ENCODE data around the gene ANXA2. TPM values are rescaled to one million over a fixed set of nuclear protein-coding genes. Genes with fewer than 3 reads are reported as not detected.

Gene ANXA2
- total RNA-seq, 2 experiments from 2014 or later = 26.5 to 43.4 TPM

DNA sequence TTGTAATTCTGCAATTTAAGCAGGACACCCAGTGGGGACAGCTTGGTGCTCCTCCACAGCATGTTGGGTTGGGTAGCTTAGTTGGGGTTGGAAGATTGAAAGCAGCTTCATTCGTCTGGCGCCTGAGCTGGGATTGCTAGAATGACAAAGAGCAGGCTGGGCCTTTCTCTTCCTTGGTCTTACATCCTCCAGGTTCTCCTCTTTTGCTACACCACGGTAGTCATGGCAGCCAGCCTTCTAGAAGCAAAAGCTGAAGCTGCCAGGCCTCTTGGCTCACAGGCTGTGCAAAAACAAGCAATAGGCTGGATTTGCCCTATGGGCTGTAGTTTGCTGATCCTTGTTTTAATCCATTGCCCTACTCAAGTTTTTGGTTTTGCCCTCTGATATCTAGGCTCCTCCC, 3.2 kb upstream of the ANXA2 start:
- Histone ChIP-seq H3K79me2 (ENCODE audit: insufficient read depth, low read depth, low read length) (no peaks in the 10 kb centered on the region), H3K9me2 (ENCODE audit: insufficient read depth, low read length) (no peaks in the 10 kb centered on the region), H3K4me1 (ENCODE audit: insufficient read depth, low read length, poor library complexity, severe bottlenecking) (no peaks in the 10 kb centered on the region), H3K27ac (ENCODE audit: low read depth, low read length, poor library complexity, severe bottlenecking) (no peak overlapping the region), H3K4me2 (ENCODE audit: low read length) (no peak overlapping the region), H2AFZ (ENCODE audit: low read length) (no peak overlapping the region), H3K4me3 (ENCODE audit: low read depth, low read length, poor library complexity, severe bottlenecking) (no peak overlapping the region), H3K36me3 (ENCODE audit: insufficient read depth, low read length) (no peaks in the 10 kb centered on the region), H3K9me3 (ENCODE audit: low read length) (no peaks in the 10 kb centered on the region), H4K20me1 (ENCODE audit: insufficient read depth, low read length) (no peaks in the 10 kb centered on the region)
- ChIA-PET CTCF (ENCODE audit: unreplicated experiment) (no interaction called here), POLR2A (no interaction called here)
- no peak for TF ChIP-seq EZH2phosphoT487 (IDR thresholded peaks at IDR 0.05; ENCODE audit: borderline replicate concordance, low read depth, low read length)
- TF ChIP-seq, protein P1, sequence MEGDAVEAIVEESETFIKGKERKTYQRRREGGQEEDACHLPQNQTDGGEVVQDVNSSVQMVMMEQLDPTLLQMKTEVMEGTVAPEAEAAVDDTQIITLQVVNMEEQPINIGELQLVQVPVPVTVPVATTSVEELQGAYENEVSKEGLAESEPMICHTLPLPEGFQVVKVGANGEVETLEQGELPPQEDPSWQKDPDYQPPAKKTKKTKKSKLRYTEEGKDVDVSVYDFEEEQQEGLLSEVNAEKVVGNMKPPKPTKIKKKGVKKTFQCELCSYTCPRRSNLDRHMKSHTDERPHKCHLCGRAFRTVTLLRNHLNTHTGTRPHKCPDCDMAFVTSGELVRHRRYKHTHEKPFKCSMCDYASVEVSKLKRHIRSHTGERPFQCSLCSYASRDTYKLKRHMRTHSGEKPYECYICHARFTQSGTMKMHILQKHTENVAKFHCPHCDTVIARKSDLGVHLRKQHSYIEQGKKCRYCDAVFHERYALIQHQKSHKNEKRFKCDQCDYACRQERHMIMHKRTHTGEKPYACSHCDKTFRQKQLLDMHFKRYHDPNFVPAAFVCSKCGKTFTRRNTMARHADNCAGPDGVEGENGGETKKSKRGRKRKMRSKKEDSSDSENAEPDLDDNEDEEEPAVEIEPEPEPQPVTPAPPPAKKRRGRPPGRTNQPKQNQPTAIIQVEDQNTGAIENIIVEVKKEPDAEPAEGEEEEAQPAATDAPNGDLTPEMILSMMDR (conservative IDR thresholded peaks at IDR 0.05; ENCODE audit: low read length) = no peak
- intact Hi-C loops (cut with micrococcal nuclease; ENCODE audit: unreplicated experiment) = no loop called here
- no TSS peak for BruUV-seq (replicated peaks)
- DNase-seq (ENCODE audit: low spot score) = no peak

DNA sequence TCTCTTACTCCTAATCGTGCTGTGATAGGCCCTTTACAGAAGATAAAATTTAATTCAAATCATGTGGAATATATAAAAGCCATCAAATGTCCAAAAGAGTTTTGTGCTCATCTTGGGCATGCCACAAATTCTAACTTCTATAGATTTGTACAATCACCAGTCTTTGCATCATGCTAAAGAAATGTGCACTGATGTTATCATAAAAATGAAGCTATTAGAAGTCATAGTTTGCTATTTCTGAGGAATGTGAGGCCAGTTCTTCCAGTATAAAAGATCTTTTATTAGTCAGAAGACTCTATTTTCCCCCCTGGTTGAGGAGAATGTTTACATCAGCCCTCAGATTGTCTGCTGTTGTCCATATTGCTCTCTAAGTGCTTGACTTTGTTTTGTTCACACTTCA, 2.1 kb upstream of the ANXA2 start:
- H3K79me2 ChIP-seq (ENCODE audit: insufficient read depth, low read depth, low read length) = no peaks in the 10 kb centered on the region
- H4K20me1 ChIP-seq (ENCODE audit: insufficient read depth, low read length) = no peaks in the 10 kb centered on the region
- ChIA-PET CTCF (ENCODE audit: unreplicated experiment) (no interaction called here), POLR2A (no interaction called here)
- no peak overlapping the region for H2AFZ ChIP-seq (ENCODE audit: low read length)
- H3K27ac ChIP-seq (ENCODE audit: low read depth, low read length, poor library complexity, severe bottlenecking) = no peak overlapping the region
- no peak for TF ChIP-seq EZH2phosphoT487 (IDR thresholded peaks at IDR 0.05; ENCODE audit: borderline replicate concordance, low read depth, low read length)
- TF ChIP-seq, protein P1 (conservative IDR thresholded peaks at IDR 0.05; ENCODE audit: low read length) = no peak
- no peaks in the 10 kb centered on the region for H3K9me2 ChIP-seq (ENCODE audit: insufficient read depth, low read length)
- no peak overlapping the region for H3K4me3 ChIP-seq (ENCODE audit: low read depth, low read length, poor library complexity, severe bottlenecking)
- no TSS peak for BruUV-seq (replicated peaks)
- H3K4me1 ChIP-seq (ENCODE audit: insufficient read depth, low read length, poor library complexity, severe bottlenecking) = no peaks in the 10 kb centered on the region
- no peak overlapping the region for H3K4me2 ChIP-seq (ENCODE audit: low read length)
- no peaks in the 10 kb centered on the region for H3K9me3 ChIP-seq (ENCODE audit: low read length)
- no peaks in the 10 kb centered on the region for H3K36me3 ChIP-seq (ENCODE audit: insufficient read depth, low read length)
- no peak for DNase-seq (ENCODE audit: low spot score)
- intact Hi-C loops (cut with micrococcal nuclease; ENCODE audit: unreplicated experiment) = no loop called here

DNA sequence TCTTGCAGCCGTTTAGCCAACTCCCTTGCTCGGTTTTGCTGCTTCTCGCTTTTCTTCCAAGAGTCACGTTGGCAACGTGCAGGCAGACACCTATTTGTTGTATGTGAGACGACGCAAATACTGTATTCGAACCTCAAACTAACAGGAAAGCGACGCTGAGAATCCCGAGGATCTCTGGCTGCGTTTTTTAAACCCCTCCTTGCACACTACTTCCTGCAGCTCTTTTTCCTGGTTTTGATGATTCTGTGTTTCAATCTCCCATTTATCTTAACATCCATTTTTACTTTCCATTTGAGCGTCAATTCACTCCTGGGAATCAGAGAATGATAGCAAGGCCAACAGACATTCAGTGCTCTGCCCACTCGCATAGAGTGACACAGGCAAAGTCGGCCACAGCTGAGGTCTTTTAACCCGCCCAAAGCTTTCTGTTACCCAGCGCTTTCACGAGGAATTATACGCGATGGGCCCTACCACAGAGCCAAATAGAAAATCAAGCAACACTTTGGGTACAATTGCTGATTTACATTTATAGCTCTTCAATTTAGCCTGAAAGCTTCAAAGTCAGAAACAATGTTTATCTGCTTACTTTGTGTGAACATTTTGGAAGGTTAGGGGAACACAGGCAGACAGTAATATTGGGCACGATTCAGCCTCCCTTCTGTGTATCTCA, 1.6 kb upstream of the ANXA2 start:
- Histone ChIP-seq H2AFZ (ENCODE audit: low read length) (no peak overlapping the region; the same call in 1 of the 2 replicates), H3K9me3 (ENCODE audit: low read length) (no peaks in the 10 kb centered on the region), H3K36me3 (ENCODE audit: insufficient read depth, low read length) (no peaks in the 10 kb centered on the region), H3K79me2 (ENCODE audit: insufficient read depth, low read depth, low read length) (no peaks in the 10 kb centered on the region), H3K9me2 (ENCODE audit: insufficient read depth, low read length) (no peaks in the 10 kb centered on the region), H3K4me3 (ENCODE audit: low read depth, low read length, poor library complexity, severe bottlenecking) (no peak overlapping the region), H3K27ac (ENCODE audit: low read depth, low read length, poor library complexity, severe bottlenecking) (no peak overlapping the region), H4K20me1 (ENCODE audit: insufficient read depth, low read length) (no peaks in the 10 kb centered on the region), H3K4me2 (ENCODE audit: low read length) (no peak overlapping the region), H3K4me1 (ENCODE audit: insufficient read depth, low read length, poor library complexity, severe bottlenecking) (no peaks in the 10 kb centered on the region)
- DNase-seq (ENCODE audit: low spot score) = no peak
- ChIA-PET POLR2A (interaction anchor here (0.6 kb wide), 1 partner anchor 37 kb away, joined by 3 read pairs; no protein-coding TSS in a partner anchor), CTCF (ENCODE audit: unreplicated experiment) (no interaction called here)
- TF ChIP-seq, protein P1 (conservative IDR thresholded peaks at IDR 0.05; ENCODE audit: low read length) = no peak
- no peak for TF ChIP-seq EZH2phosphoT487 (IDR thresholded peaks at IDR 0.05; ENCODE audit: borderline replicate concordance, low read depth, low read length)
- intact Hi-C loops (cut with micrococcal nuclease; ENCODE audit: unreplicated experiment) = no loop called here
- BruUV-seq (replicated peaks) = no TSS peak
